ENCODE data around the gene SEC24B. TPM values are rescaled to one million over a fixed set of nuclear protein-coding genes. Genes with fewer than 3 reads are reported as not detected.
A peak's percentile ranks its signal among the peaks of the same experiment; 100 is the strongest.

Gene SEC24B
- total RNA-seq, 1 donor from 2014 or later, result 32.1 TPM

- Histone ChIP-seq H3F3A (ENCODE audit: low read depth) (no peaks in the 10 kb centered on the region), H3K4me3 (no peak overlapping the region), H4K20me1 (ENCODE audit: low read depth) (no peaks in the 10 kb centered on the region), H3K4me1 (no peaks in the 10 kb centered on the region), H3K9me3 (ENCODE audit: low read depth) (no peaks in the 10 kb centered on the region), H3K9ac (no peak overlapping the region), H3K36me3 (no peaks in the 10 kb centered on the region), H3K27ac (no peak overlapping the region), H3K4me2 (no peak overlapping the region), H3K79me2 (ENCODE audit: low read depth) (no peaks in the 10 kb centered on the region), H3K27me3 (no peaks in the 10 kb centered on the region), H2AFZ (replicated peaks) (no peak overlapping the region)
- TF ChIP-seq EZH2phosphoT487 (IDR thresholded peaks at IDR 0.05) (no peak), EZH2 (IDR thresholded peaks at IDR 0.05) (no peak)
- TF ChIP-seq, protein P1, sequence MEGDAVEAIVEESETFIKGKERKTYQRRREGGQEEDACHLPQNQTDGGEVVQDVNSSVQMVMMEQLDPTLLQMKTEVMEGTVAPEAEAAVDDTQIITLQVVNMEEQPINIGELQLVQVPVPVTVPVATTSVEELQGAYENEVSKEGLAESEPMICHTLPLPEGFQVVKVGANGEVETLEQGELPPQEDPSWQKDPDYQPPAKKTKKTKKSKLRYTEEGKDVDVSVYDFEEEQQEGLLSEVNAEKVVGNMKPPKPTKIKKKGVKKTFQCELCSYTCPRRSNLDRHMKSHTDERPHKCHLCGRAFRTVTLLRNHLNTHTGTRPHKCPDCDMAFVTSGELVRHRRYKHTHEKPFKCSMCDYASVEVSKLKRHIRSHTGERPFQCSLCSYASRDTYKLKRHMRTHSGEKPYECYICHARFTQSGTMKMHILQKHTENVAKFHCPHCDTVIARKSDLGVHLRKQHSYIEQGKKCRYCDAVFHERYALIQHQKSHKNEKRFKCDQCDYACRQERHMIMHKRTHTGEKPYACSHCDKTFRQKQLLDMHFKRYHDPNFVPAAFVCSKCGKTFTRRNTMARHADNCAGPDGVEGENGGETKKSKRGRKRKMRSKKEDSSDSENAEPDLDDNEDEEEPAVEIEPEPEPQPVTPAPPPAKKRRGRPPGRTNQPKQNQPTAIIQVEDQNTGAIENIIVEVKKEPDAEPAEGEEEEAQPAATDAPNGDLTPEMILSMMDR (IDR thresholded peaks at IDR 0.05), result peak; percentile 7
- no peaks in the 10 kb centered on the region for H3K4me1 Mint-ChIP-seq
- H3K36me3 Mint-ChIP-seq, result peaks cover 5% of the 10 kb centered on the region
- peaks cover 4% of the 10 kb centered on the region for H3K9me3 Mint-ChIP-seq
- no peaks in the 10 kb centered on the region for H3K27me3 Mint-ChIP-seq (ENCODE audit: insufficient read depth, low read depth)
- no peak overlapping the region for H3K4me3 Mint-ChIP-seq
- no peak for DNase-seq (ENCODE audit: low spot score)
- H3K27ac Mint-ChIP-seq, result no peak overlapping the region
These were observed 140.8 kb downstream of the SEC24B start for GRCh38 chr4:109574443-109574850.

DNA sequence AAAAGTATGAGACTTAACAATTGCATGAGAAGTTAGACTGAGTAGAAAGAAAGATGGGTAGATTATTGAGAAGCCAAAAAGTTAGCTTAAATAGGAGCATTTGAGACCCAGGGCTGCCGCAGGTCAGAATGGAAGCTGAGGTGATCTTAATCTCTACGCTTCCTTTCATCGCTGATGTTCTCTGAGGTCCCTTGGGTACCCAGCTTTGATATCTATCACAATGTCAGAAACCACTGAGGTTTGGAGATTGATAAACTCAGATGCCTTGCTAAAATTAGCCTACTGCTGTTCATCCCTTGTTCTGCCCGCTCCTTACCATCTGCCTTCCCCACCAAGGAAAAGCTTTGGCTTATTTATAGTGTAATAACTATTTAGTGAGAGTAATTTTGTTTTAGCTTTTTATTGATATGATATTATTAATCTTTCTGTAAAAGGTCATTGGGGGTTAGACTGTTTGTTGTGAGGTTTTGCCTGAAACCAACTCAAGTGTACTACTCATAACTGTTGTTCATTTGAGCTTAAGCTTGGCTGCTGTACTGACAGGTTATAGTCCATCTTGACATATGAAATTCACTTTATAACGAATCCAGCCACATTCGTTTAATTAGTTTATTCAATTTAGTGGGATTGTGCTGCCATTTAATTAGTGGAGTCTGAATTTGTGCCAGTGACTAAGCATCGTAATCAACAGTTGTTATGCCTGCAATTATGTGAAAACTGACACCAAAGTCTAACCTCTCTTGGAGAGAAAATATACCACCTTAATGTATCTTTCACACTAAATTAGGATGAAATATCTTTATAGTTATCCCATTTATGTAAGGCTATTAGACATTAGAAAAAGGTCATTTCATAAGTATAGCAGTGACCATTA lies 141.6 kb downstream of the SEC24B start:
- TF ChIP-seq EZH2phosphoT487 (IDR thresholded peaks at IDR 0.05) (no peak), EZH2 (IDR thresholded peaks at IDR 0.05) (no peak)
- TF ChIP-seq, protein P1 (IDR thresholded peaks at IDR 0.05), result no peak
- Mint-ChIP-seq H3K4me1 (no peaks in the 10 kb centered on the region), H3K9me3 (peaks cover 4% of the 10 kb centered on the region), H3K27me3 (ENCODE audit: insufficient read depth, low read depth) (no peaks in the 10 kb centered on the region), H3K4me3 (no peak overlapping the region), H3K36me3 (peaks cover 5% of the 10 kb centered on the region), H3K27ac (no peak overlapping the region)
- Histone ChIP-seq H3K4me1 (no peaks in the 10 kb centered on the region), H3F3A (ENCODE audit: low read depth) (no peaks in the 10 kb centered on the region), H3K9me3 (ENCODE audit: low read depth) (no peaks in the 10 kb centered on the region), H3K4me2 (no peak overlapping the region), H3K36me3 (no peaks in the 10 kb centered on the region), H3K27me3 (no peaks in the 10 kb centered on the region), H3K4me3 (no peak overlapping the region), H3K9ac (no peak overlapping the region), H3K79me2 (ENCODE audit: low read depth) (no peaks in the 10 kb centered on the region), H2AFZ (replicated peaks) (no peak overlapping the region), H4K20me1 (ENCODE audit: low read depth) (no peaks in the 10 kb centered on the region), H3K27ac (no peak overlapping the region)
- no peak for DNase-seq (ENCODE audit: low spot score)

GRCh38 chr4:109576462-109576861 lies 142.8 kb downstream of the SEC24B start:
- no peak overlapping the region for H3K27ac ChIP-seq
- Mint-ChIP-seq H3K27me3 (ENCODE audit: insufficient read depth, low read depth) (no peaks in the 10 kb centered on the region), H3K4me3 (no peak overlapping the region), H3K27ac (no peak overlapping the region), H3K9me3 (peaks cover 8% of the 10 kb centered on the region), H3K36me3 (peaks cover 5% of the 10 kb centered on the region), H3K4me1 (no peaks in the 10 kb centered on the region)
- no peak overlapping the region for H3K4me2 ChIP-seq
- H3K4me1 ChIP-seq, result no peaks in the 10 kb centered on the region
- TF ChIP-seq, protein P1 (IDR thresholded peaks at IDR 0.05), result no peak
- no peak for TF ChIP-seq EZH2phosphoT487 (IDR thresholded peaks at IDR 0.05)
- no peak for TF ChIP-seq EZH2 (IDR thresholded peaks at IDR 0.05)
- no peak for DNase-seq (ENCODE audit: low spot score)
- no peaks in the 10 kb centered on the region for H3K27me3 ChIP-seq
- no peaks in the 10 kb centered on the region for H3K36me3 ChIP-seq
- no peaks in the 10 kb centered on the region for H3F3A ChIP-seq (ENCODE audit: low read depth)
- no peak overlapping the region for H2AFZ ChIP-seq (replicated peaks)
- no peak overlapping the region for H3K4me3 ChIP-seq
- no peaks in the 10 kb centered on the region for H4K20me1 ChIP-seq (ENCODE audit: low read depth)
- H3K9me3 ChIP-seq (ENCODE audit: low read depth), result no peaks in the 10 kb centered on the region
- no peaks in the 10 kb centered on the region for H3K79me2 ChIP-seq (ENCODE audit: low read depth)
- H3K9ac ChIP-seq, result no peak overlapping the region
